Neural progenitor cell (in vitro differentiated cells): ENCODE results near the gene H1-8.

ENCODE experiments used
- EZH2 ChIP-seq: fragments of 200-600 bp; sonication (generic); IDR thresholded peaks from 2 replicates; pipeline ENCODE4 v1.6.1; 2017; ENCODE audit warnings: antibody characterized with exemption, mild to moderate bottlenecking, moderate library complexity
- TF ChIP-seq, protein P1 (sequence below): fragments of 200-600 bp; sonication (generic); IDR thresholded peaks from 2 replicates; pipeline ENCODE4 v1.5.1; 2017; ENCODE audit warnings: antibody characterized with exemption, mild to moderate bottlenecking

DNA sequence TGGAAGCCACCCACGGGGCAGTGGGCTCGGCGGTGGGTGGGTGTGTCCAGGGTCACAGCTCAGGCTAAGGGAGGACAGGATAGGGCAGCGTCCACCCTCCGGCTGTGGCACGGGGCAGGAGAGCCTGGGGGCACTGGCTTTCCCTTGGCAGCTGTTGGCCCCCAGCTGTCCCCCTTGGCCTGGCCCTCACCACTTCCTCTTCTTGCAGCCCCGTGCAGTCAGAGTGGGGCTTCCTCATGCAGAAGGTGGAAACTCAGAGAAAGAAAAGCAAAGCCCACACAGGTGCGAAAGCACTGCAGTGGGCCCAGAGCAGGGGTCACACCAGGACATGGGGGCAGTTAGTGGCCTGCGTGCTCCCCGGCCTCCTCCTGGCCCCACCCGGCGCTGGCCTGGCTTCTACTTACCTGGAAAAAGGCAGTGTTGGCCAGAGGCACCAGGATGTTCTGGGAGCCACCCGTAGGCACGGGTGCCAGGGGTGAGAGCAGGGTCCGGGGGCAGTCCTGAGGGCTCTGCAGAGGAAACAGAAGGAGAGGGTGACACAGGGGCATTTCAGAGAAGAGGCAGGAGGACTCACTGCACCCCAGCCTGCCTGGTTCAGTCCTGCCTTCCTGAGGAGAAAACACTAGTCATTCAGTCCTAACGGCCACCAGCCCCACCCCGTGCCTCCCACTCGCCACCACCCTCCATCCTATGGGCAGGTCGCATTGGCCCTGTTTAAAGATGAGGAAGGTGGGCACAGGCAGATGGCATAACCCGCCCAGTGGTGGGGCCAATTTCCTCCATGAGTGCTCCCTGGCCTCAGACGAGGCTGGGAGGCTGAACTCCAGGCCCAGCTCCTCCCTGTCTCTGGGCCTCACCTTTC, 35.2 kb downstream of the H1-8 start:
- TF ChIP-seq, protein P1, sequence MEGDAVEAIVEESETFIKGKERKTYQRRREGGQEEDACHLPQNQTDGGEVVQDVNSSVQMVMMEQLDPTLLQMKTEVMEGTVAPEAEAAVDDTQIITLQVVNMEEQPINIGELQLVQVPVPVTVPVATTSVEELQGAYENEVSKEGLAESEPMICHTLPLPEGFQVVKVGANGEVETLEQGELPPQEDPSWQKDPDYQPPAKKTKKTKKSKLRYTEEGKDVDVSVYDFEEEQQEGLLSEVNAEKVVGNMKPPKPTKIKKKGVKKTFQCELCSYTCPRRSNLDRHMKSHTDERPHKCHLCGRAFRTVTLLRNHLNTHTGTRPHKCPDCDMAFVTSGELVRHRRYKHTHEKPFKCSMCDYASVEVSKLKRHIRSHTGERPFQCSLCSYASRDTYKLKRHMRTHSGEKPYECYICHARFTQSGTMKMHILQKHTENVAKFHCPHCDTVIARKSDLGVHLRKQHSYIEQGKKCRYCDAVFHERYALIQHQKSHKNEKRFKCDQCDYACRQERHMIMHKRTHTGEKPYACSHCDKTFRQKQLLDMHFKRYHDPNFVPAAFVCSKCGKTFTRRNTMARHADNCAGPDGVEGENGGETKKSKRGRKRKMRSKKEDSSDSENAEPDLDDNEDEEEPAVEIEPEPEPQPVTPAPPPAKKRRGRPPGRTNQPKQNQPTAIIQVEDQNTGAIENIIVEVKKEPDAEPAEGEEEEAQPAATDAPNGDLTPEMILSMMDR, result no peak
- no peak for TF ChIP-seq EZH2
